NCI-H1930 (cell line): ENCODE results near the gene ECT2.
"Not testable (repeated sequence)": the region's sequence is repeated elsewhere in the genome, so short reads cannot be mapped to it uniquely, and the experiment has no call there.

ENCODE experiments used
- DNase-seq, 2 experiments: peaks; one replicate each; lab custom pipeline; 2025; lab: John Stamatoyannopoulos, UW

ECT2 gene

GRCh38 chr3:172856795-172857742 lies 106.5 kb downstream of the ECT2 start:
- DNase-seq = no peak

- no peak for DNase-seq
Observed at GRCh38 chr3:172859041-172859440, 108.5 kb downstream of the ECT2 start.

- DNase-seq = not testable (repeated sequence)
Observed at GRCh38 chr3:172866726-172867350, 116.3 kb downstream of the ECT2 start.

- no peak for DNase-seq
Observed at GRCh38 chr3:172868582-172869200, 118.2 kb downstream of the ECT2 start.

- no peak for DNase-seq
Observed at GRCh38 chr3:172869368-172869771, 118.8 kb downstream of the ECT2 start.

- DNase-seq = no peak
Observed at GRCh38 chr3:172869784-172870518, 119.4 kb downstream of the ECT2 start.
